SK-N-MC (cell line): ENCODE data around the gene NIPBL.

ENCODE experiments used
- DNase-seq: peaks from one replicate; pipeline ENCODE4 v3.0.0-alpha.2; 2011; ENCODE audit warnings: low read depth, low spot score
- H3K27ac ChIP-seq: fragments of 200-600 bp; sonication (generic); 2 replicates; pipeline ENCODE4 v1.5.1; 2016; ENCODE audit warnings: mixed run types
- H3K36me3 ChIP-seq: fragments of 200-600 bp; sonication (generic); 2 replicates; pipeline ENCODE4 v1.6.1; 2017; ENCODE audit warnings: antibody characterized with exemption, low read length, mixed read lengths; ENCODE audit not compliant: insufficient read depth
- H3K4me3 ChIP-seq: fragments of 200-600 bp; sonication (generic); 2 replicates; pipeline ENCODE4 v1.5.1; 2016
- H3K9ac ChIP-seq: fragments of 200-600 bp; sonication (generic); 2 replicates; pipeline ENCODE4 v1.8.0; 2017; ENCODE audit warnings: mixed run types, mixed read lengths; ENCODE audit not compliant: insufficient read length
- H3K9me3 ChIP-seq: fragments of 200-600 bp; sonication (generic); 2 replicates; pipeline ENCODE4 v1.6.1; 2017; ENCODE audit warnings: low read depth, mild to moderate bottlenecking, antibody characterized with exemption, low read length, moderate library complexity, mixed read lengths
- EZH2 ChIP-seq: fragments of 200-600 bp; sonication (generic); IDR thresholded peaks from one replicate; pipeline ENCODE4 v1.6.1; 2017; ENCODE audit warnings: antibody characterized with exemption
- FOXP2 ChIP-seq: optimal IDR thresholded peaks from 2 replicates; pipeline ENCODE3; 2011; ENCODE audit warnings: mild to moderate bottlenecking, moderate library complexity; ENCODE audit not compliant: insufficient read depth; ENCODE audit errors: extremely low read length, control extremely low read depth
- POLR2AphosphoS5 ChIP-seq: IDR thresholded peaks from 2 replicates; pipeline ENCODE4 v1.6.1; 2012; ENCODE audit warnings: mild to moderate bottlenecking, low read depth, low read length, borderline replicate concordance

NIPBL gene

DNA sequence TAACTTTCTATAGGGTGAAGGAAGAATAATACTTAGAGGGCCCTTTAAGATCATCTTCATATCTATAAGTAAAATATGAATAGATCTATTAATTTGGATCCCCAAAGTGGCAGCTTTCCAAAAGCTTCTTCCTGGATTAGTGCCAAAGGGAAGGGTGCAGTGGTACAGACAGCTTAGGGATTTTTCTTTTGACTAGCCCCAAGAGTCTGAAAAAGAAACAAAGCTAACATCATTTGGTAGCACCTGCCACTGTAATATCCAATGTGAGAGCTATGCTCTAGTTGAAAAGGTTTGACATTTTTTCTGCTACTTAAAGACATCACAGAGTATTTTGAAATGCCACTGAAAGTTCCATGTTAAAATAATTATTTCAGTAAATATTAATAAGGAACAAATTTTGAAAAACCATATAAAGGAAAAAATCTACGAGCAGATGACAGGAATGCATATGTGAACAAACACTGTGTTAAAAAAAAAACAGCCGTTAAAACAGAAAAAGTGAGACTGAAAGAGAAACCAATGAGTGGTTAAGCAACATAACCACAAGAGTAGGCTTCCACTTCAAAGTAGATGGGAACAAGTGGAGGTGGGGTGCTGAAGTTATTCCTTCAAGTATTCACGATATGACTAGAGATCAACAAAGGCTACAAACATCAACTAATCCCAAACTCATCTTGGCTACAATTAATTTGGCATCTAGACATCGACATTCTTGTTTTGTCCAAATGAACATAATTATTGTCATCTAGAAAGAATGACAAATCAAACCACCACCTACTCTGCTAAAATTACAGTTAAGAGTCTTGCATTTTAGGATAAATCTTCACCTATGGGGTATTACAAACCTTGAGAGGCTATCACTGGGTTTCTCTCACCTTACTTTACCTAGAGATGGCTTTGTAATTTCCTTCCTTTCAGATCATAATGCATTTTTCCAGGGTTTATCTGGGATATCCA lies 235.1 kb downstream of the NIPBL start:
- Histone ChIP-seq H3K27ac (no peak overlapping the region), H3K9ac (no peak overlapping the region), H3K36me3 (peaks cover 19% of the 10 kb centered on the region), H3K9me3 (no peaks in the 10 kb centered on the region), H3K4me3 (no peak overlapping the region)
- TF ChIP-seq EZH2, result no peak
- TF ChIP-seq FOXP2, result no peak
- no peak for TF ChIP-seq POLR2AphosphoS5
- DNase-seq, result no peak

DNA sequence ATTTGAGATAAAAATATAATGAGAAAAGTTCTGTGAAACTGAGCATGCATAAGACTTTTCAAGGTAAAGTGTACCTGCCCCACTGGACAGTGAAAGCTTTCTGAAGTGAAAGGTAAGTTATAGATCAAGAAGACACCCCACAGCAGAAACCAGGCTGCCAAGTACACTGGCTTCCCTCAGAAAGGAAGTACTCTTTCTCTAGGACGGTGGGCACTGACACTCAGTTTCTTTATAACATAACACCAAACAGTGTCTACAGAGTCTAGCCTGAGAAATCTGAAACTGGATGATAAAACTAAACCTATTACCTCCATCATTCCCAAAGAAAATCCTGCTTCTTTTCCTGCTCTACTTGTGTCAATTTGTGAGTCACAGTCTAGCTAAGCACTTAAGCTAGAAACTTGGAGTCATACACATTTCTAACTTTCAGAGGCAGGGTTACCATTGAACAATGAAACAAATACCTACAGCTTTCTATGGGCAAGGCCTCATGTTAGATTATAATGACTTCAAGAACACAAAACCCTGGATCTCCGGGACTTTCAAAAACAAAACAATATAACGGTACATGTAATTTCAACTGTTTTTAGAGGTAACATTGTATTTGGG lies 235.9 kb downstream of the NIPBL start:
- Histone ChIP-seq H3K27ac (no peak overlapping the region), H3K4me3 (no peak overlapping the region), H3K9me3 (no peaks in the 10 kb centered on the region), H3K36me3 (peaks cover 19% of the 10 kb centered on the region), H3K9ac (no peak overlapping the region)
- DNase-seq, result no peak
- TF ChIP-seq POLR2AphosphoS5, result no peak
- no peak for TF ChIP-seq EZH2
- TF ChIP-seq FOXP2, result no peak
